ENCODE data around the gene SLC6A6. TPM values are rescaled to one million over a fixed set of nuclear protein-coding genes. Genes with fewer than 3 reads are reported as not detected.

SLC6A6 gene
- total RNA-seq, 1 donor from 2014 or later, result 8.5 TPM

- no peak for DNase-seq (ENCODE audit: low read depth in 2 of 2)
Observed at GRCh38 chr3:14536837-14537589, 134.6 kb downstream of the SLC6A6 start.

GRCh38 chr3:14537590-14538450 lies 135.4 kb downstream of the SLC6A6 start:
- DNase-seq (ENCODE audit: low read depth in 2 of 2), result no peak

- DNase-seq (ENCODE audit: low read depth in 2 of 2), result no peak
Observed at GRCh38 chr3:14538451-14539088, 136.2 kb downstream of the SLC6A6 start.

Other genes with a start within 250 kb of the SLC6A6 start
- 26.0 and 31.6 TPM in 2 replicates for gene XPC, start 224.0 kb upstream of the SLC6A6 start, total RNA-seq
- 6.0 and 7.4 TPM in 2 replicates for gene LSM3, start 223.8 kb upstream of the SLC6A6 start, total RNA-seq
- gene GRIP2, start 137.7 kb downstream of the SLC6A6 start, total RNA-seq, result not detected in 2 replicates
- gene CCDC174, start 249.2 kb downstream of the SLC6A6 start, total RNA-seq, result 3.7 and 5.4 TPM in 2 replicates

Measured in lung microvascular endothelial cell (primary cell).